GM20000 (cell line): Measurements from ENCODE around the gene SFR1.

ENCODE experiments used
- DNase-seq: peaks from one replicate; pipeline ENCODE4 v3.0.0; 2012; ENCODE audit warnings: low spot score
- TF ChIP-seq, protein P1 (sequence below): IDR thresholded peaks from 2 replicates; pipeline ENCODE4 v1.5.1; 2012; ENCODE audit warnings: mild to moderate bottlenecking, control low read depth; ENCODE audit errors: extremely low read depth, missing control alignments

Gene SFR1

DNA sequence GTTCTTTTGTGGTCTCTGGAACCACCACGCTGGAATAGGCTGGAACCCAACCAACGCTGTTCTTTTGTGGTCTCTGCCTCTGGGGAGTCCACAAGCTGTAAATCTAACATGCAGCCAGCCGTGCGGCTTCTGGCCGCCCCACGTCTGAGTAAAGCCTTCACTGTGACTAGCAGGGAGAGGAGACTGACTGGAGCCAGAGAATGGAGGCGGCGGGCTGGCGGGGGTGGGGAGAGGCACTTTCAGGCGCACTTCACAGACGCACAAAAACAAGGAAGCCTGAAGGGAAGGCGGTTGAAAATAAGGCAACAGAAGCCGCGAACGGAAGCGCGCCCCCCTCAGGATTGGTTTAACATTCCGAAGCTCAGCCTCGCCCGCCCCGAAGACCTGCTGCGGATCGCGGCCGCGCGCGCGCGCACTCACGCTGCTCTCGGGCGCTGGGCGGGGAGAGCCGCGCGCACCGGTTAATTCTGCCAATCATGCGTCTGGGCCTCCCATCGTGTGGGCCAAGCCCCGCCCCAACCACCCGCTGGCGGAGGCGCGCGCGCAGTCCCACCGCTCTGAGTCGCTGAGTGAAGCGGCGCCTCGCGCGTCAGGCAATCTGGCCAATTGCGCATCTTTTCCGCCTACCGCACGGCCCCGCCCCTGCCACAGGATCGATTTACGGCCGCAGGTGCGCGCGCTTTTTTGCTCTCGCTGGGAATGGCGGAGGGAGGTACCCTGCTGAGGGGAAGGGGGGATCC lies at the start of gene SFR1:
Gene SFR1, plus strand, starts transcription at position 687 of the 740 bp plus-strand sequence. Its CDS starts 13 bp downstream, at position 700.
- DNase-seq: peak; percentile 93

GRCh38 chr10:104072786-104073185 lies 49.2 kb upstream of the SFR1 start:
- TF ChIP-seq, protein P1, sequence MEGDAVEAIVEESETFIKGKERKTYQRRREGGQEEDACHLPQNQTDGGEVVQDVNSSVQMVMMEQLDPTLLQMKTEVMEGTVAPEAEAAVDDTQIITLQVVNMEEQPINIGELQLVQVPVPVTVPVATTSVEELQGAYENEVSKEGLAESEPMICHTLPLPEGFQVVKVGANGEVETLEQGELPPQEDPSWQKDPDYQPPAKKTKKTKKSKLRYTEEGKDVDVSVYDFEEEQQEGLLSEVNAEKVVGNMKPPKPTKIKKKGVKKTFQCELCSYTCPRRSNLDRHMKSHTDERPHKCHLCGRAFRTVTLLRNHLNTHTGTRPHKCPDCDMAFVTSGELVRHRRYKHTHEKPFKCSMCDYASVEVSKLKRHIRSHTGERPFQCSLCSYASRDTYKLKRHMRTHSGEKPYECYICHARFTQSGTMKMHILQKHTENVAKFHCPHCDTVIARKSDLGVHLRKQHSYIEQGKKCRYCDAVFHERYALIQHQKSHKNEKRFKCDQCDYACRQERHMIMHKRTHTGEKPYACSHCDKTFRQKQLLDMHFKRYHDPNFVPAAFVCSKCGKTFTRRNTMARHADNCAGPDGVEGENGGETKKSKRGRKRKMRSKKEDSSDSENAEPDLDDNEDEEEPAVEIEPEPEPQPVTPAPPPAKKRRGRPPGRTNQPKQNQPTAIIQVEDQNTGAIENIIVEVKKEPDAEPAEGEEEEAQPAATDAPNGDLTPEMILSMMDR: no peak
- no peak for DNase-seq

More for the DNA sequence above, at the start of gene SFR1:
- TF ChIP-seq, protein P1: peak; percentile 44

GRCh38 chr10:104074505-104074904 lies 47.5 kb upstream of the SFR1 start:
- TF ChIP-seq, protein P1: no peak
- no peak for DNase-seq

GRCh38 chr10:104076743-104077160 lies 45.2 kb upstream of the SFR1 start:
- DNase-seq: no peak

GRCh38 chr10:104077247-104077646 lies 44.7 kb upstream of the SFR1 start:
- TF ChIP-seq, protein P1: no peak
- DNase-seq: no peak

More at GRCh38 chr10:104076743-104077160, 45.2 kb upstream of the SFR1 start:
- TF ChIP-seq, protein P1: no peak

- DNase-seq: no peak
- TF ChIP-seq, protein P1: no peak
These were observed 44.3 kb upstream of the SFR1 start for GRCh38 chr10:104077663-104078151.

GRCh38 chr10:104080762-104081161 lies 41.2 kb upstream of the SFR1 start:
- TF ChIP-seq, protein P1: peak; percentile 38
- peak; percentile 34 for DNase-seq
